GM19025 (cell line): Measurements from ENCODE around the gene CFDP1.
A peak's percentile ranks its signal among the peaks of the same experiment; 100 is the strongest.

ENCODE experiments used
- ATAC-seq: cut with Tn5 transposase; IDR thresholded peaks from one replicate; pipeline ENCODE4 v1.9.1; 2021; ENCODE audit warnings: mild to moderate bottlenecking, low read depth, moderate library complexity; ENCODE audit not compliant: unreplicated experiment

Gene CFDP1

GRCh38 chr16:75326333-75326732 is 107.0 kb downstream of the CFDP1 start:
- ATAC-seq, result no peak

- ATAC-seq, result no peak
Measured at GRCh38 chr16:75323933-75324332, 109.4 kb downstream of the CFDP1 start.

DNA sequence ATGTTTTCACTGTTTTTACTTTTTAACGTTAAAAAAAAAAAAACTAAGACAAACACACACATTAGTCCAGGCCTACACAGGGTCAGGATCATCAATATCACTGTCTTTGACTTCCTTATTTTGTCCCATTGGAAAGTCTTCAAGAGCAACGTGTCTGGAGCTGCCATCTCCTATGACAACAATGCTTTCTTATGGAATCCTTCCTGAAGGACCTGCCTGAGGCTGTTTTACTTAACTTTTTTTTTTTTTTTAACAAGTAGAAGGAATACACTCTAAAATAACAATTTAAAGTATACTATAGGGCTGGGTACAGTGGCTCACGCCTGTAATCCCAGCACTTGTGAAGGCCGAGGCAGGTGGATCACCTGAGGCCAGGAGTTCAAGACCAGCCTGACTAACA is 110.1 kb downstream of the CFDP1 start:
- ATAC-seq, result no peak

- ATAC-seq, result no peak
Measured at GRCh38 chr16:75322740-75323139, 110.6 kb downstream of the CFDP1 start.

GRCh38 chr16:75320435-75320834 is 112.9 kb downstream of the CFDP1 start:
- no peak for ATAC-seq

DNA sequence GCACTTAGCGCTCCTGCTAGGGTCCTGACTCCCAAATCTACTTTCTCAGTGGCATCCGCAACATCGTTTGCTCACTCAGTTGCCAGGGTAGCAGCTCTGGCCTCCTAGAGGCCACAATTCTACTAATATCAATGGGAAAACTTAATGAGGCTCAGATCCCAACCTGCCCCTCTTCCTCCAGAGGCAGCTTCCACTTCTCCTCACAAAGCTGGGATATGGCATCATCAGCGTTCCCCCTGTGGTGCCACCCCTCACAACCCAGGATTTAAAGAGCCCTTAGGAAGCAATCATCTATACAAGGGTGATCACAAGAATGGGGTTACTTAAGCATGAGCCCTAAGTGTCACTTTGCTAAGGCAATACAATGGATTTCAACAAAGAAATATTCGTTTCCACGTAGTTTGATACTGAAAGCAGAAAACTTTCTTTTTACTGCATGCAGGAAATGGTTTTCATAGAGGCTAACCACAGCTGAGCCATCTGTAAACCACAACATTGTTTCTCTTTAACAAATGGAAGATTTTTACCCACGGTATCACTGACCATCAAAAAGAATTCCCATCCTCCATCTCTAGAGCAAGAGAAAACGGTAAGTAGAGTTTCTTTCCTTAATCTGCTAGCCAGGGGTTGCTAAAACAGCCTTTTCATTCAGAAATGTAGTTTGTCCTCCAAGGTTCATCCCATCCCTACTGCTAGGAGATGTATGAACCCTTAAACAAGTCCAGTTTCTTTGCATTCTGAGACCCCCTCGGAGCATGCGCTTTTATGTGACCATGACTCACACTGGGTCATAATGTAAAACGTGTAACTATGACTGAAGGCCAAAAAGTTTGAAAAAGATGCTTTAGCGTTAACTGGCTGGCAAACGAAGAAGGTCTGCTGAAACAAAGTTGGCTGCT is 113.5 kb downstream of the CFDP1 start:
- ATAC-seq, result peak; percentile 73

- no peak for ATAC-seq
Measured at GRCh38 chr16:75318737-75319136, 114.6 kb downstream of the CFDP1 start.

DNA sequence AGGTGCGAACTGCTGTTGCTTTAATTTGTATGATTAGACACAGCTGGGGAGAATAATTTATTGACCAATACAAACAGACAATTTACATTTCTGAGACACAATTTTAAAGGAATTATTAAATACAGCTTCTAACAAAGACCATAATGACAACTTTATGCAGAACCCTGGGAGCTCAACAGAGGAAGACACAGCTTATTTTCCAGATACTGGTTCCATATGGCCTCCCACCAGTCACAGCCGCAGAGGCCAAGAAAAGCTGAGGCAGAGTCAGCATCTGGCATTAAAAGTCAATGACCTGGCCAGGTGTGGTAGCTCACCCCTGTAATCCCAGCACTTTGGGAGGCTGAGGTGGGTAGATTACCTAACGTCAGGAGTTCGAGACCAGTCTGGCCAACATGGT is 115.8 kb downstream of the CFDP1 start:
- no peak for ATAC-seq

DNA sequence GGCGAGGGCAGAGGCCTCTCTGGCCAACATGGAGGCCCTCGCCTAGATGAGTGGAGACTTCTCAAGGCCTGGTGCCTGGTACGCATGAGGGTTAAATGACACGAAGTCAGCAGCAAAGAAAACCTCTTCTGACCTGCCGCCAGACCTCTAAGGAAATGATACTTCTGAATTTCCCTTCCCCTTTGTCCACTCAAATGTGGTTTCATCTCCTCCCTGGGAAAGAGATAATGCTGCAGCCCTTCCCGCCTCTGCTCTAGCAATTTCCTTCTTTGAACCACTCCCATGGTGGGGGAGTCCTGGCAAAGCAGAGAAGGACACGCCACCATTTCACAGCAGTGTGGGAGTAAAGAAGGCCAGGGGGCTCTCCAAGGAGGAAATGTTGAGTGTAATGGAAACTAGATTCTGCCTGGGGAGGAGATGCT is 116.2 kb downstream of the CFDP1 start:
- ATAC-seq, result no peak

DNA sequence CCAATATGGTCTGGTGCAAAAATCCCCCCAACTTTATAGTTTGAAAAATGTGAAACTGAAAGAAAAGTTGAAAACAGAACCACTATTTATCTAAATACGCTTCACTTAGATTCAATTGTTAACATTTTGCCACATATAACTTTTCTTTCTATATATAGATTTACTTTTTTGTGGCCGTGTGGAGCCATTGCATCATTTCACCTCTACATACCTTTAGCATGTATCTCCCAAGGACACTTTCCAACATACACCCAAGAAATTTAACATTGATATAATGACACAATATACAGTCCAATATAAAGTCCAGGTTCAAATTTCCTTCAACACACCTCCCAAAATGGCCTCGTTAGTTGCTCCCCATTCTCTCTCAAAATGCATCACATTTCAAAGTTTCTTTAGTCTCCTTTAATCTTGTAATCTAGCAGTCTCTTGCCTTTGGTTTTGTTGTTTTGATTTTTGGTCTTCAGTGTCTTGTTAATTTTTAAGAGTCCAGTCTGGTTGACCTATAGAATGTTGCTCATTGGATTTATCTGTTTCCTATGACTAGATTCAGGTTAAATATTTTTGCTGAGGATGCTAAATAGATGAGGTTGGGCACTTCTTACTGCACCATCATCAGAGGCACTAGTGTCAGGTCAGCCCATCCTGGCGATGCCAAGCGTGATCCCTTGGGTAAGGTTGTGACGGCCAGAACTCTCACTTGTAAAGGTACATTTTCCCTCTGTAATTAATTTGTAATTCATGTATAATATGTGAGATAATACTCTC is 117.6 kb downstream of the CFDP1 start:
- no peak for ATAC-seq

- ATAC-seq, result no peak
Measured at GRCh38 chr16:75312875-75313274, 120.4 kb downstream of the CFDP1 start.

DNA sequence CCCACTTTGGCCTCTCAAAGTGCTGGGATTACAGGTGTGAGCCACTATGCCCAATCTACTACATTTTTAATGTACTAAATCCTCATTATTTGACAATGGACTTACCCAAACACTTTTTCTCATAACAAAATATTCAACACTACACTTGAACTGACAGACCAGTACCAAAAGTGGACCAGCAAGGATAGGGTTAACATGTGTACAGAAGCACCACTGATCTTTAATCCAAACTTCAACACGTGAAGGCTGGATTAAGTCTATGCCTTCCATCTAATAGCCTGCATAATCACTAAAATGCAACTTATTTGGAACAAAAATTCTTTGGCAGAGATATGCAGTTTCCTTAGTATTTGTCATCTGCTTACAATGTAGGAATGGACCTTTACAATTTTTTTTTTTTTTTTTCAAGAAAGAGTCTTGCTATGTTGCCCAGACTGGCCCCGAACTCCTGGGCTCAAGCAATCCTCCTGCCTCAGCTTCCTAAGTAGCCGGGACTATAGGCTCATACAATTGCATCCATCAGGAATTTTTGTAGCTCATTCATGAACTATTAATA is 121.8 kb downstream of the CFDP1 start:
- no peak for ATAC-seq

DNA sequence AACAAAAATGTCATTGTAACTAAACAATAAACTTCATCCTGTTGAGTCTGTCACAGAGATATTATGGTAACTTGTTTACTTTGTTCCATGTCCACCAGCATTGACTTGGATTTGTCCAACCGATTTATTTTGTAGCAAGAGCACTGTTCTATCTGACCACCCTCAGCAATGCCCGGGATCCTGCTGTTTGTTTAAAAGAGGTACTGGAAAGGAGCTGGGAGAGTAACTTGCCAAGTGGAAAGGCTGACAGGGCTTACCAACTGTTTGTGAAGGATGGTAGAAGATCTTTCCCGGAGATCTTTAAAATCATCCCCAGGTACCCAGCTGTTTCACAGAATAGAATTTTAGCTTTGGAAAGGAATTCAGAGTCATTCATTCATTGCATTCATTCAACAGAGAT is 122.8 kb downstream of the CFDP1 start:
- no peak for ATAC-seq

DNA sequence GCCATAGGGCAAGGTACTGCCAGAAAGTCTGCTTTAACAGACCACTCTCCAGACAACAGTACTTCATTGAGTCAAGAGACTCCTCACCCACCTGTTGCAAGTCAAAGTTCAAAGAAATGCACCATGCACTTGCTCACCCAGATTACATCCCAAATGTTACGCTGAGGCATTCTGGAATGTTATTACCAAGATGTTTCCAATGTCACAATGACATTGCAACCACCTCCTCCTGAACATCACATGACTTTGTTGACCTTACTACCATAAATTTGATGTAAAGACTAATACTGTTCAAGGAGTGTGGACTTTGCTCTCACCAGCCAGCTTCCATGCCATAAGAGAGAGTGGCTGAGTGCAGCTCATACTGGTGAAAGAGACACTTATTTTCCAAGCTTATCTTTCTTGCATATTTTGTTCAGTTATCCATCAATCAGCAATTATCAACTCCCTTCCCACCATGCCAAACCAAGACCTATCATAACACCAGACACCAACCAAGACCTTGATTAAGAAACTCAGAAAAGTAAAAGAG is 123.3 kb downstream of the CFDP1 start:
- no peak for ATAC-seq

DNA sequence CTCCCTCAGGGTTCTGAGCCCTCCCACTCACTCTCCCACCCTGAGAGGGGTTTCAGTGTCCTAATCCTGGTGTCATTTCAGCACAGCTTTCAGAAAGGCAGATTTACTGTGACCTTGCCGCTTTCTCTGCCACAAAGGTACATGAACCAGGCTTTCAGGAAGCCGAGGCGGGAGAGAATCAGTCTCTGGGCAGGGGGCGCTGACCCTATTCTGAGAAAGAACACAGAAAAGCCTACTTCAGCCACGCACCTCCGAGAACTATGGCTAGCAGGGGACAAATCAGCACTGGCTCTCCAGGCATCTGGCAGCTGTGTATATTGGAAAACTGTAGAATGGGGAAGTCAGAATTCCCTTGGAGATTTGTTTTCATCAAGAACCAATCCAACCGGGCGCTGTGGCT is 124.1 kb downstream of the CFDP1 start:
- ATAC-seq, result no peak

DNA sequence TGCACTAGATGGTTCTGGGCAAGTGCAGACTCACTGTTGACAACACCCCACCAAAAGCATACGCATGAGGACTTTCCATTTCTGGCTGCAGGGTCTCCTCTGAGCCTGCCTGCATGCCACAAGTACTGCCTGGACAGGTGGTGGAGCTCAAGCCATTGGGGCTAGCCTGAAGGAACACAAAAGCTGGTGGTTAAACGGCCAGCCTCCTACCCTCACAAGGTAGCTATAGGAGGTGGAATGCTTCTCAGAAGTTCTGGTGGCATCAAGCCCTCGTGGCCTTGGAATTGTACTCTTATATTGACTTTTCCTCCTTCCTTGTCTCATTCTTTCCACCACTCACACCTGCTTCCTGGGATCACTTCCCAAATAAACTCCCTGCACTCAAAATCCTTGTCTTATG is 125.3 kb downstream of the CFDP1 start:
- ATAC-seq, result no peak

GRCh38 chr16:75307506-75307905 is 125.8 kb downstream of the CFDP1 start:
- no peak for ATAC-seq

- ATAC-seq, result no peak
Measured at GRCh38 chr16:75306099-75306762, 127.1 kb downstream of the CFDP1 start.

GRCh38 chr16:75305364-75306098 is 127.8 kb downstream of the CFDP1 start:
- ATAC-seq, result peak; percentile 63
